Astrocyte (in vitro differentiated cells and primary cell): ENCODE measurements around the gene ARCN1. TPM values are rescaled to one million over a fixed set of nuclear protein-coding genes. Genes with fewer than 3 reads are reported as not detected.

Source experiments
- DNase-seq: peaks from one replicate; pipeline ENCODE4 v3.0.0-alpha.2; 2010; ENCODE audit warnings: low read depth
- FAIRE-seq: peaks from 2 replicates; lab custom pipeline; 2011; peaks lifted over from hg19 to GRCh38; lab: Jason Lieb, UNC
- H2AFZ ChIP-seq: 2 replicates; pipeline ENCODE4 v1.6.0; 2012; ENCODE audit warnings: low read depth, low read length, inconsistent platforms
- H3K27ac ChIP-seq: 2 replicates; pipeline ENCODE4 v1.5.1; 2011; ENCODE audit warnings: low read depth, low read length, inconsistent platforms
- H3K27me3 ChIP-seq: 2 replicates; pipeline ENCODE4 v1.6.0; 2011; ENCODE audit warnings: low read length, inconsistent platforms; ENCODE audit not compliant: insufficient read depth
- H3K36me3 ChIP-seq: 2 replicates; pipeline ENCODE4 v1.5.1; 2011; ENCODE audit warnings: low read length, inconsistent platforms; ENCODE audit not compliant: insufficient read depth
- H3K4me1 ChIP-seq: 2 replicates; pipeline ENCODE4 v1.5.1; 2011; ENCODE audit warnings: low read length, inconsistent platforms; ENCODE audit not compliant: insufficient read depth
- H3K4me2 ChIP-seq: 2 replicates; pipeline ENCODE4 v1.6.0; 2012; ENCODE audit warnings: low read length, inconsistent platforms
- H3K4me3 ChIP-seq: 2 replicates; pipeline ENCODE4 v1.5.1; 2011; ENCODE audit warnings: low read depth, mild to moderate bottlenecking, low read length, inconsistent platforms; ENCODE audit not compliant: insufficient read depth
- H3K79me2 ChIP-seq: 2 replicates; pipeline ENCODE4 v1.6.0; 2012; ENCODE audit warnings: mild to moderate bottlenecking, low read length, inconsistent platforms; ENCODE audit not compliant: insufficient read depth
- H3K9ac ChIP-seq: 2 replicates; pipeline ENCODE4 v1.6.0; 2012; ENCODE audit warnings: mild to moderate bottlenecking, low read length, inconsistent platforms
- H3K9me3 ChIP-seq: 2 replicates; pipeline ENCODE4 v1.5.1; 2012; ENCODE audit warnings: low read depth, mild to moderate bottlenecking, low read length, inconsistent platforms; ENCODE audit not compliant: insufficient read depth
- H4K20me1 ChIP-seq: 2 replicates; pipeline ENCODE4 v1.6.0; 2012; ENCODE audit warnings: low read length, inconsistent platforms; ENCODE audit not compliant: insufficient read depth
- H3K27ac Mint-ChIP-seq: one replicate; pipeline ENCODE4 v1.8.0; 2021; ENCODE audit warnings: mild to moderate bottlenecking, mixed read lengths; ENCODE audit not compliant: unreplicated experiment
- H3K27me3 Mint-ChIP-seq: one replicate; pipeline ENCODE4 v1.8.0; 2021; ENCODE audit warnings: low read depth, mixed read lengths; ENCODE audit not compliant: unreplicated experiment
- H3K36me3 Mint-ChIP-seq: one replicate; pipeline ENCODE4 v1.8.0; 2021; ENCODE audit warnings: low read depth, mixed read lengths; ENCODE audit not compliant: unreplicated experiment
- H3K4me1 Mint-ChIP-seq: one replicate; pipeline ENCODE4 v1.8.0; 2021; ENCODE audit warnings: low read depth, mixed read lengths; ENCODE audit not compliant: unreplicated experiment
- H3K4me3 Mint-ChIP-seq: one replicate; pipeline ENCODE4 v1.8.0; 2021; ENCODE audit warnings: mild to moderate bottlenecking, moderate library complexity, mixed read lengths; ENCODE audit not compliant: unreplicated experiment
- H3K9me3 Mint-ChIP-seq: one replicate; pipeline ENCODE4 v1.8.0; 2021; ENCODE audit warnings: mild to moderate bottlenecking, mixed read lengths; ENCODE audit not compliant: unreplicated experiment
- EZH2 ChIP-seq: IDR thresholded peaks from 2 replicates; pipeline ENCODE4 v1.6.1; 2012; ENCODE audit warnings: mild to moderate bottlenecking, low read length, inconsistent platforms; ENCODE audit not compliant: insufficient read depth
- total RNA-seq: library from RNA; stranded (reverse); gene quantifications from 2 replicates; pipeline ENCODE4 v1.2.1, GENCODE V29; 2021
- TF ChIP-seq, protein P1 (sequence below): IDR thresholded peaks from 2 replicates; pipeline ENCODE4 v1.5.1; 2011; ENCODE audit warnings: low read depth, mild to moderate bottlenecking, inconsistent platforms, low read length, moderate library complexity; ENCODE audit not compliant: insufficient read depth

The ARCN1 gene
- total RNA-seq, 1 donor from 2014 or later = 255 TPM

- no peak overlapping the region for H3K4me2 ChIP-seq
Measured at GRCh38 chr11:118635642-118636041, 63.4 kb downstream of the ARCN1 start.

DNA sequence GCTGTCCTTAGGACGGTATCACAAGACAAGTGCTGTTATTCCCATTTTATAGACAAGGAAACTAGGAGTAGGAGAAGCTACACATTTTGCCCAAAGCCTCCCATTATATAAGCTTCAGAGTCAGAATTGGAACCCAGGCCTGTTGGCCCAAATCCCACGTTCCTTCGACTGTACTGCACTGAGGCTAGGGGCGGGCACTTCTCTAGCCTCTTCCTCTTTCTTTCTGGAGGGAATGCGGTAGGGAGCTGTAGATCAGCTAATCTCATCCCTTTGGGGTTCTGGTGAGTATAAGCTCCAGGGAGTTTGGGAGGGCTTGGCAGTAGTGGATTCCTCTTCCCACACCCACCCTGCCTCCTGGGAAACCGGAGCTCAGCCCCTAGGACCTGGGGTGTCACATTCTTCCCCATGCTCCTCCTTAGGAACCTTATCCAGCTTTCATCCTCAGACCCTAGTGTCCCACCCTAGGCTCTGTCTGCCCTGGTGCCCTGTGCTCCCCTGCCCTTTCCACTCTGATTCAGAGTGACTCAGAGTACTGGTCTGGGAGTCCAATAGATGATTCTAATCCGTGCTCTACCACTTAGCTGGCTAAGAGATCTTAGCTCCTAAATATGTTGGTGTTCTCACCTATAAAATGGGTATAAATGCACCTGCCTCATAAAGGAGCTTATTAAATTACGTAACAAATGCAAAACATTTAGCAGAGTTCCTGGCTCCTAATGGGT lies 64.5 kb downstream of the ARCN1 start:
- H3K36me3 Mint-ChIP-seq = peaks cover 31% of the 10 kb centered on the region
- no peak overlapping the region for H3K9ac ChIP-seq
- H2AFZ ChIP-seq = no peak overlapping the region
- H3K4me3 ChIP-seq = no peak overlapping the region
- H3K36me3 ChIP-seq = peaks cover 55% of the 10 kb centered on the region
- no peaks in the 10 kb centered on the region for H3K27me3 ChIP-seq
- H3K9me3 ChIP-seq = no peaks in the 10 kb centered on the region
- H3K27me3 Mint-ChIP-seq = no peaks in the 10 kb centered on the region
- FAIRE-seq (no peak), DNase-seq (no peak)
- H3K9me3 Mint-ChIP-seq = no peaks in the 10 kb centered on the region
- peaks cover 29% of the 10 kb centered on the region for H3K4me1 Mint-ChIP-seq
- H3K4me3 Mint-ChIP-seq = no peak overlapping the region
- peaks cover 82% of the 10 kb centered on the region for H3K79me2 ChIP-seq
- H3K27ac Mint-ChIP-seq = peak overlapping the region; percentile 47
- no peak for TF ChIP-seq EZH2
- TF ChIP-seq, protein P1, sequence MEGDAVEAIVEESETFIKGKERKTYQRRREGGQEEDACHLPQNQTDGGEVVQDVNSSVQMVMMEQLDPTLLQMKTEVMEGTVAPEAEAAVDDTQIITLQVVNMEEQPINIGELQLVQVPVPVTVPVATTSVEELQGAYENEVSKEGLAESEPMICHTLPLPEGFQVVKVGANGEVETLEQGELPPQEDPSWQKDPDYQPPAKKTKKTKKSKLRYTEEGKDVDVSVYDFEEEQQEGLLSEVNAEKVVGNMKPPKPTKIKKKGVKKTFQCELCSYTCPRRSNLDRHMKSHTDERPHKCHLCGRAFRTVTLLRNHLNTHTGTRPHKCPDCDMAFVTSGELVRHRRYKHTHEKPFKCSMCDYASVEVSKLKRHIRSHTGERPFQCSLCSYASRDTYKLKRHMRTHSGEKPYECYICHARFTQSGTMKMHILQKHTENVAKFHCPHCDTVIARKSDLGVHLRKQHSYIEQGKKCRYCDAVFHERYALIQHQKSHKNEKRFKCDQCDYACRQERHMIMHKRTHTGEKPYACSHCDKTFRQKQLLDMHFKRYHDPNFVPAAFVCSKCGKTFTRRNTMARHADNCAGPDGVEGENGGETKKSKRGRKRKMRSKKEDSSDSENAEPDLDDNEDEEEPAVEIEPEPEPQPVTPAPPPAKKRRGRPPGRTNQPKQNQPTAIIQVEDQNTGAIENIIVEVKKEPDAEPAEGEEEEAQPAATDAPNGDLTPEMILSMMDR = no peak
- H3K4me2 ChIP-seq = no peak overlapping the region
- H3K27ac ChIP-seq = no peak overlapping the region
- peaks cover 26% of the 10 kb centered on the region for H3K4me1 ChIP-seq
- H4K20me1 ChIP-seq = peaks cover 96% of the 10 kb centered on the region

More at GRCh38 chr11:118635642-118636041, 63.4 kb downstream of the ARCN1 start:
- no peak overlapping the region for H3K9ac ChIP-seq
- peaks cover 58% of the 10 kb centered on the region for H3K36me3 ChIP-seq
- peaks cover 80% of the 10 kb centered on the region for H3K79me2 ChIP-seq
- no peaks in the 10 kb centered on the region for H3K27me3 ChIP-seq
- Mint-ChIP-seq H3K4me3 (peak overlapping the region; percentile 31), H3K9me3 (no peaks in the 10 kb centered on the region), H3K27ac (peak overlapping the region; percentile 47), H3K36me3 (peaks cover 35% of the 10 kb centered on the region), H3K4me1 (peaks cover 32% of the 10 kb centered on the region), H3K27me3 (no peaks in the 10 kb centered on the region)
- H3K9me3 ChIP-seq = no peaks in the 10 kb centered on the region
- peaks cover 26% of the 10 kb centered on the region for H3K4me1 ChIP-seq
- H4K20me1 ChIP-seq = peaks cover 96% of the 10 kb centered on the region
- DNase-seq (no peak), FAIRE-seq (no peak)
- no peak overlapping the region for H2AFZ ChIP-seq
- H3K27ac ChIP-seq = no peak overlapping the region
- TF ChIP-seq EZH2 = no peak
- TF ChIP-seq, protein P1 = no peak
- no peak overlapping the region for H3K4me3 ChIP-seq

DNA sequence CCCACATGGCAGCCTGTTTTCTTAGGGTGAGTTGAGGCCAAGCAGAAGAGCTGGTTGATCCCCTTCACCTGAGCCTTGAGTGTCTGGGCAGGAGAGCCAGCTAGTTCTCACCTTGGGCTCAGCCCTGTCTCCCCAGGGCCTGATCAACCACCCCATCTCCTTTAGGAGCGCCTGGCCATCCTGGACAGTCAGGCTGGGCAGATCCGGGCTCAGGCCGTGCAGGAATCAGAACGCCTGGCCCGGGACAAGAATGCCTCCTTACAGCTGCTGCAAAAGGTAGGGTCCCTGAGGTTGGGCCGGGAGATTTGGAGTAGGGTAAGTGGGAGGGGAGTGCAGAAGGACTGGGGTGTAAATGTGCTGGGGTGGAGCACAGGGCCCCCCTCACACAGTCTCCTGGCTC lies 66.5 kb downstream of the ARCN1 start:
- DNase-seq (no peak), FAIRE-seq (no peak)
- TF ChIP-seq, protein P1 = no peak
- no peak for TF ChIP-seq EZH2
- peaks cover 96% of the 10 kb centered on the region for H4K20me1 ChIP-seq
- no peaks in the 10 kb centered on the region for H3K27me3 Mint-ChIP-seq
- H3K4me2 ChIP-seq = no peak overlapping the region
- H3K9me3 Mint-ChIP-seq = no peaks in the 10 kb centered on the region
- peaks cover 58% of the 10 kb centered on the region for H3K36me3 ChIP-seq
- no peak overlapping the region for H2AFZ ChIP-seq
- H3K9ac ChIP-seq = no peak overlapping the region
- no peaks in the 10 kb centered on the region for H3K27me3 ChIP-seq
- peaks cover 24% of the 10 kb centered on the region for H3K4me1 Mint-ChIP-seq
- no peak overlapping the region for H3K27ac Mint-ChIP-seq
- no peak overlapping the region for H3K4me3 Mint-ChIP-seq
- H3K4me1 ChIP-seq = peaks cover 17% of the 10 kb centered on the region
- no peak overlapping the region for H3K27ac ChIP-seq
- peaks cover 27% of the 10 kb centered on the region for H3K36me3 Mint-ChIP-seq
- H3K4me3 ChIP-seq = no peak overlapping the region
- no peaks in the 10 kb centered on the region for H3K9me3 ChIP-seq
- H3K79me2 ChIP-seq = peaks cover 78% of the 10 kb centered on the region
